Common myeloid progenitor, CD34-positive (primary cell): Measurements from ENCODE around the gene ANKRD22.

Experiments
- CTCF ChIA-PET: fragments of 350-600 bp; sonication (Branson Sonifier 250); formaldehyde crosslinking; loops from one replicate; lab custom pipeline; 2021; ENCODE audit warnings: antibody characterized with exemption; lab: Charles Lee
- POLR2A ChIA-PET: fragments of 350-600 bp; sonication (Branson Sonifier 250); formaldehyde crosslinking; loops from one replicate; lab custom pipeline; 2021; ENCODE audit warnings: antibody characterized with exemption; lab: Charles Lee
- DNase-seq, 3 donors: peaks; one replicate each; pipeline versions ENCODE4 v3.0.0 to v3.0.0-alpha.2; 2013
- H3K27ac ChIP-seq, 2 experiments: 1 replicate in 1 of 2; 2 replicates in 1 of 2; pipeline ENCODE4 v1.7.0; 2013; ENCODE audit warnings: inconsistent platforms in 2 of 2, low read length in 2 of 2, mild to moderate bottlenecking in 2 of 2, low read depth in 1 of 2, moderate library complexity in 1 of 2; ENCODE audit not compliant: severe bottlenecking in 2 of 2, insufficient read depth in 1 of 2, poor library complexity in 1 of 2
- H3K27me3 ChIP-seq, 5 experiments: replicated peaks in 2 of 5; 1 replicate in 3 of 5; 2 replicates in 2 of 5; pipeline versions ENCODE4 v1.6.1 to v1.7.0; 2013; ENCODE audit warnings: low read length in 4 of 5, mild to moderate bottlenecking in 2 of 5, moderate library complexity in 2 of 5, inconsistent platforms in 1 of 5; ENCODE audit not compliant: insufficient read depth in 5 of 5, control insufficient read depth in 4 of 5
- H3K36me3 ChIP-seq, 4 experiments: 1 replicate in 2 of 4; 2 replicates in 2 of 4; pipeline versions ENCODE4 v1.6.1 to v1.7.0; 2013; ENCODE audit warnings: low read length in 3 of 4, control low read depth in 1 of 4, mild to moderate bottlenecking in 1 of 4; ENCODE audit not compliant: control insufficient read depth in 4 of 4, insufficient read depth in 4 of 4
- H3K4me1 ChIP-seq, 4 experiments: 1 replicate in 3 of 4; 2 replicates in 1 of 4; pipeline versions ENCODE4 v1.6.1 to v1.7.1; 2013; ENCODE audit warnings: low read length in 3 of 4, mild to moderate bottlenecking in 3 of 4, control low read depth in 1 of 4, inconsistent platforms in 1 of 4, moderate library complexity in 1 of 4; ENCODE audit not compliant: control insufficient read depth in 4 of 4, insufficient read depth in 4 of 4; ENCODE audit errors: control extremely low read depth in 1 of 4
- H3K4me3 ChIP-seq, 7 experiments: 1 replicate in 4 of 7; 2 replicates in 3 of 7; pipeline versions ENCODE4 v1.5.1 to v1.7.0; 2013; ENCODE audit warnings: mild to moderate bottlenecking in 7 of 7, low read length in 6 of 7, moderate library complexity in 6 of 7, inconsistent platforms in 2 of 7, low read depth in 2 of 7, control low read depth in 1 of 7; ENCODE audit not compliant: insufficient read depth in 4 of 7, control insufficient read depth in 1 of 7; ENCODE audit errors: extremely low read depth in 1 of 7
- H3K9me3 ChIP-seq, 5 experiments: 1 replicate in 4 of 5; 2 replicates in 1 of 5; pipeline versions ENCODE4 v1.6.1 to v1.7.1; 2013; ENCODE audit warnings: low read length in 4 of 5, mild to moderate bottlenecking in 2 of 5, inconsistent platforms in 1 of 5, low read depth in 1 of 5, moderate library complexity in 1 of 5; ENCODE audit not compliant: control insufficient read depth in 4 of 5, insufficient read depth in 2 of 5; ENCODE audit errors: control extremely low read depth in 1 of 5
- WGBS: methylation state at CpG from one replicate; pipeline ENCODE4 v1.1.5; 2013; ENCODE audit not compliant: insufficient coverage; 5-methylcytosine and 5-hydroxymethylcytosine counted together

Gene ANKRD22

GRCh38 chr10:88781206-88781605 lies 70.4 kb downstream of the ANKRD22 start:
- no peaks in the 10 kb centered on the region for H3K27me3 ChIP-seq
- H3K4me1 ChIP-seq, result peaks cover 0 to 5% (median 2%) of the 10 kb centered on the region in 4 experiments
- no peak overlapping the region for H3K4me3 ChIP-seq
- 100% methylated on average over 1 of the region's 2 CpGs for WGBS
- H3K36me3 ChIP-seq, result no peaks in the 10 kb centered on the region
- no peak for DNase-seq
- POLR2A ChIA-PET, result no interaction called here
- CTCF ChIA-PET, result interaction anchor here (1.0 kb wide), 1 partner anchor 30 kb away, joined by 3 read pairs; no protein-coding TSS in a partner anchor
- H3K9me3 ChIP-seq, result no peaks in the 10 kb centered on the region
- H3K27ac ChIP-seq, result no peak overlapping the region
